Activated CD4-positive, alpha-beta T cell treated with anti-CD3 and anti-CD28 coated beads for 1 hour (primary cell): ENCODE measurements around the gene DONSON.

Experiments used
- DNase-seq: peaks from one replicate; pipeline ENCODE4 v3.0.0-alpha.2; 2020

Gene DONSON

DNA sequence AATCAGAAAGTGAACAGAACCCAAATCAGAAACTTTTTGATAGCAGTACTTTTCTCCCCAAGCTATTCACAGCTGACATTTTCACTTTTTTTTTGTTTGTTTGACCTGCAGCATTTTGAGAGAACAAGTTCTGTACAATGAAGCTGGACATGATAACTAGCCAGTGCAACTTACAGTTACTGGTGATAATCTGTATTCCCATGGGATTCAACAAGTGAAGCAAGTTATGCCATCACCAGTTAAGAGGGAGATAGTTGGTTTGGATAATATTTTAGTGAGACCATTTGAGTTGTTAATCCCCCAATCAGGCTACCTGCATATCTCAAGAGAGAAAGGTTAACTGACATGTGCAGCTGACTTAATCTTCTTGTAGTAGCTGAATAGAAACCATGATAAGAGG, 27.5 kb downstream of the DONSON start:
- no peak for DNase-seq

DNA sequence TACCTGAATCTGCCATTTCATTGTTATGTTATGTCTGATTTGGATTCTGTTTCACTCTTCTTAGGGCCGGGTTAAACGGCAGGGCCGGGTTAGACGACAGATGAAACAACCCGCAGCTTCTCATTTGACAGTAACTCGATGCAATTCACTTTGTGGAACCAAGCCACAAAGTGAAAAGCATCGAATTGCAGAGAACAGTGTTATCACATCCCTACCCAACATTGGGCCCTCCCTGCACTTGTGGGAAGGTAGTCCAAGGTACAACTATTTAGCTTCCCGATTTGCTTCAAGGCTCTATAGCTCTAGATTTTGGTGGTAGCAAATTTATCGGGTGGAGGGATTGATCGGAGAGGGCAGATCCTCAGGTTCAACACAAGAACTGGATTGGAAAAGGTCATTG, 28.7 kb downstream of the DONSON start:
- DNase-seq, result no peak

DNA sequence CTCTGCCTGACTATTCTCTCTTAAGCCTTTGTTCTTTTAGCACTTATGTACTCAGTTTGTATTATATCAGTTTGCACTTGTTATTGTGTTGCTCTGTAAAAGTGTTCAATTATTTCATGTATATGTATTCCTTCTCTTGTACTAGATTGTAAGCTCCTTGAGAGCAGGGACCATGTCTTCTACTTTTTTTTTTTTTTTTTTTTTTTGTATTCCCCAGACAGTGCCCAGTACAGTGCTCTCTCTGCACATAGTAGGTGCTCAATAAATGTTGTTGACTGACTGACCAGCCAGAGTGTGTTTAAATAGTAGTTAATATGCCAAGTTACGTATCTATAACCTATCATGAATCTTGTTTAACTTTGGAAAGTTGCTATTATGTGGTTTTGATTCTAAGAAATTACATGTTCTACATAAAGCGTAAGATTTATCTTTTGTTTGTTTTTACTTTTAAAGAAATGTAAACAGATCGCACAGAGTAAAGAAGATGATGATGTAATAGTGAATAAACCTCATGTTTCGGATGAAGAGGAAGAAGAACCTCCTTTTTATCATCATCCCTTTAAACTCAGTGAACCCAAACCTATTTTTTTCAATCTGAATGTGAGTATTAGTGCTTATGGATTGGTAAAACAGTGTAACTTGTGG, 29.6 kb downstream of the DONSON start:
- no peak for DNase-seq

DNA sequence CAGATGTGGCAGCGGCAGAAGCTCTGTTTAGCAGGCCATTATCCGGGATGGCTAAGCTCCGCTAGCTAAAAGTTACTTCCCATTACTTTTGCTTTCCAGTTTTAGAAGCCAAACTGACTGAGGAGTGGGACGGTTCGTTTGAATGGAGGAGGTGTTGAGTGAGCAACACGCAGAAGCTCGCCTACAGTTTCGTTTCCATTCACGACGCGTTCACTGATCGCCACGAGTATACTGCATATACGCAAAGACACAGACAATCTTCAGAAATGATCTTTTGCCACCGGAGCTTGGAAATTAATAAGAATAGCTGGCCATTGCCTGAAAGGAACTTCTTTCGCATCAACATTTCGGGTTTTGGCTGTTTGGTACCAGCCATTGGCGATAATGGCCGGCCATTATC, 31.0 kb downstream of the DONSON start:
- no peak for DNase-seq

DNA sequence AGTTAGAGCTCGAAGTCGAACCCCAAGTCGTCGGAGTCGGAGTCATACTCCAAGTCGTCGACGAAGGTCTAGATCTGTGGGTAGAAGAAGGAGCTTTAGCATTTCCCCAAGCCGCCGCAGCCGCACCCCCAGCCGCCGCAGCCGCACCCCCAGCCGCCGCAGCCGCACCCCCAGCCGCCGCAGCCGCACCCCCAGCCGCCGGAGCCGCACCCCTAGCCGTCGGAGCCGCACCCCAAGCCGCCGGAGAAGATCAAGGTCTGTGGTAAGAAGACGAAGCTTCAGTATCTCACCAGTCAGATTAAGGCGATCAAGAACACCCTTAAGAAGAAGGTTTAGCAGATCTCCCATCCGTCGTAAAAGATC, 33.5 kb downstream of the DONSON start:
- DNase-seq, result no peak

DNA sequence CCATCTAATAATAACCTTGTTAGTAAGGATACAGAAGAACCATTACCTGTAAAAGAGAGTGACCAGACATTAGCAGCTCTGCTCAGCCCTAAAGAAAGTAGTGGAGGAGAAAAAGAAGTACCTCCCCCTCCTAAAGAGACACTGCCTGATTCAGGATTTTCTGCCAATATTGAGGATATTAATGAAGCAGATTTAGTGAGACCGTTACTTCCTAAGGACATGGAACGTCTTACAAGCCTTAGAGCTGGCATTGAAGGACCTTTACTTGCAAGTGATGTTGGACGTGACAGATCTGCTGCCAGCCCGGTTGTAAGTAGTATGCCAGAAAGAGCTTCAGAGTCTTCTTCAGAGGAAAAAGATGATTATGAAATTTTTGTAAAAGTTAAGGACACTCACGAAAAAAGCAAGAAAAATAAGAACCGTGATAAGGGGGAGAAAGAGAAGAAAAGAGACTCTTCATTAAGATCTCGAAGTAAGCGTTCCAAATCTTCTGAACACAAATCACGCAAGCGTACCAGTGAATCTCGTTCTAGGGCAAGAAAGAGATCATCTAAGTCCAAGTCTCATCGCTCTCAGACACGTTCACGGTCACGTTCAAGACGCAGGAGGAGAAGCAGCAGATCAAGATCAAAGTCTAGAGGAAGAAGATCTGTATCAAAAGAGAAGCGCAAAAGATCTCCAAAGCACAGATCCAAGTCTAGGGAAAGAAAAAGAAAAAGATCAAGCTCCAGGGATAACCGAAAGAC, 34.1 kb downstream of the DONSON start:
- DNase-seq, result no peak

DNA sequence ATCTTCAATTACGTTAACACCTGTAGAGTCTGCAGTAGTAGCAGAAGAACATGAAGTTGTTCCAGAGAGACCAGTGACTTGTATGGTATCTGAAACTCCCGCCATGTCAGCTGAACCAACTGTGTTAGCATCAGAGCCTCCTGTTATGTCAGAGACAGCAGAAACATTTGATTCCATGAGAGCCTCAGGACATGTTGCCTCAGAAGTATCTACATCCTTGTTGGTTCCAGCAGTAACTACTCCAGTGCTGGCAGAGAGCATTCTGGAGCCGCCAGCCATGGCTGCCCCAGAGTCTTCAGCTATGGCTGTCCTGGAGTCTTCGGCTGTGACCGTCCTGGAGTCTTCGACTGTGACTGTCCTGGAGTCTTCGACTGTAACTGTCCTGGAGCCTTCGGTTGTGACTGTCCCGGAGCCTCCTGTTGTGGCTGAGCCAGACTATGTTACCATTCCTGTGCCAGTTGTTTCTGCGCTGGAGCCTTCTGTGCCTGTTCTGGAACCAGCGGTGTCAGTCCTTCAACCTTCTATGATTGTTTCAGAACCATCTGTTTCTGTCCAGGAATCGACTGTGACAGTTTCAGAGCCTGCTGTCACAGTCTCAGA, 35.4 kb downstream of the DONSON start:
- no peak for DNase-seq

DNA sequence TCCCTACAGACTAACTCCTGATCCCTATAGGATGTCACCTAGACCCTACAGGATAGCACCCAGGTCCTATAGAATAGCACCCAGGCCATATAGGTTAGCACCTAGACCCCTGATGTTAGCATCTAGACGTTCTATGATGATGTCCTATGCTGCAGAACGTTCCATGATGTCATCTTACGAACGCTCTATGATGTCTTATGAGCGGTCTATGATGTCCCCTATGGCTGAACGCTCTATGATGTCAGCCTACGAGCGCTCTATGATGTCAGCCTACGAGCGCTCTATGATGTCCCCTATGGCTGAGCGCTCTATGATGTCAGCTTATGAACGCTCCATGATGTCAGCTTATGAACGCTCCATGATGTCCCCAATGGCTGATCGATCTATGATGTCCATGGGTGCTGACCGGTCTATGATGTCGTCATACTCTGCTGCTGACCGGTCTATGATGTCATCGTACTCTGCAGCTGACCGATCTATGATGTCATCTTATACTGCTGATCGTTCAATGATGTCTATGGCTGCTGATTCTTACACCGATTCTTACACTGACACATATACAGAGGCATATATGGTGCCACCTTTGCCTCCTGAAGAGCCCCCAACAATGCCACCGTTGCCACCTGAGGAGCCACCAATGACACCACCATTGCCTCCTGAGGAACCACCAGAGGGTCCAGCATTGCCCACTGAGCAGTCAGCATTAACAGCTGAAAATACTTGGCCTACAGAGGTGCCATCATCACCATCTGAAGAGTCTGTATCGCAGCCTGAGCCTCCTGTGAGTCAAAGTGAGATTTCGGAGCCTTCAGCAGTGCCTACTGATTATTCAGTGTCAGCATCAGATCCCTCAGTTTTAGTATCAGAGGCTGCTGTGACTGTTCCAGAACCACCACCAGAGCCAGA, 36.1 kb downstream of the DONSON start:
- no peak for DNase-seq

DNA sequence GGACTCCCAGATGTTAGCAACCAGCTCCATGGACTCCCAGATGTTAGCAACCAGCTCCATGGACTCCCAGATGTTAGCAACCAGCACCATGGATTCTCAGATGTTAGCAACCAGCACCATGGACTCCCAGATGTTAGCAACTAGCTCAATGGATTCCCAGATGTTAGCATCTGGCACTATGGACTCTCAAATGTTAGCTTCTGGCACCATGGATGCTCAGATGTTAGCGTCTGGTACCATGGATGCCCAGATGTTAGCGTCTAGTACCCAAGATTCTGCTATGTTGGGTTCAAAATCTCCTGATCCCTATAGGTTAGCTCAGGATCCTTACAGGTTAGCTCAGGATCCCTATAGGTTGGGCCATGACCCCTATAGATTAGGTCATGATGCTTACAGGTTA, 36.8 kb downstream of the DONSON start:
- DNase-seq, result no peak

DNA sequence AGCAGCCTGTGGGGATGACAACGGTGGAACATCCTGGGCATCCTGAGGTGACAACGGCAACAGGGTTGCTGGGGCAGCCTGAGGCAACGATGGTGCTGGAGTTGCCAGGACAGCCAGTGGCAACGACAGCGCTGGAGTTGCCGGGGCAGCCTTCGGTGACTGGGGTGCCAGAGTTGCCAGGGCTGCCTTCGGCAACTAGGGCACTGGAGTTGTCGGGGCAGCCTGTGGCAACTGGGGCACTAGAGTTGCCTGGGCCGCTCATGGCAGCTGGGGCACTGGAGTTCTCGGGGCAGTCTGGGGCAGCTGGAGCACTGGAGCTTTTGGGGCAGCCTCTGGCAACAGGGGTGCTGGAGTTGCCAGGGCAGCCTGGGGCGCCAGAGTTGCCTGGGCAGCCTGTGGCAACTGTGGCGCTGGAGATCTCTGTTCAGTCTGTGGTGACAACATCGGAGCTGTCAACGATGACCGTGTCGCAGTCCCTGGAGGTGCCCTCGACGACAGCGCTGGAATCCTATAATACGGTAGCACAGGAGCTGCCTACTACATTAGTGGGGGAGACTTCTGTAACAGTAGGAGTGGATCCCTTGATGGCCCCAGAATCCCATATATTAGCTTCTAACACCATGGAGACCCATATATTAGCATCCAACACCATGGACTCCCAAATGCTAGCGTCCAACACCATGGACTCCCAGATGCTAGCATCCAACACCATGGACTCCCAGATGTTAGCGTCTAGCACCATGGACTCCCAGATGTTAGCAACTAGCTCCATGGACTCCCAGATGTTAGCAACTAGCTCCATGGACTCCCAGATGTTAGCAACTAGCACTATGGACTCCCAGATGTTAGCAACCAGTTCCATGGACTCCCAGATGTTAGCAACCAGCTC, 37.5 kb downstream of the DONSON start:
- DNase-seq, result no peak

DNA sequence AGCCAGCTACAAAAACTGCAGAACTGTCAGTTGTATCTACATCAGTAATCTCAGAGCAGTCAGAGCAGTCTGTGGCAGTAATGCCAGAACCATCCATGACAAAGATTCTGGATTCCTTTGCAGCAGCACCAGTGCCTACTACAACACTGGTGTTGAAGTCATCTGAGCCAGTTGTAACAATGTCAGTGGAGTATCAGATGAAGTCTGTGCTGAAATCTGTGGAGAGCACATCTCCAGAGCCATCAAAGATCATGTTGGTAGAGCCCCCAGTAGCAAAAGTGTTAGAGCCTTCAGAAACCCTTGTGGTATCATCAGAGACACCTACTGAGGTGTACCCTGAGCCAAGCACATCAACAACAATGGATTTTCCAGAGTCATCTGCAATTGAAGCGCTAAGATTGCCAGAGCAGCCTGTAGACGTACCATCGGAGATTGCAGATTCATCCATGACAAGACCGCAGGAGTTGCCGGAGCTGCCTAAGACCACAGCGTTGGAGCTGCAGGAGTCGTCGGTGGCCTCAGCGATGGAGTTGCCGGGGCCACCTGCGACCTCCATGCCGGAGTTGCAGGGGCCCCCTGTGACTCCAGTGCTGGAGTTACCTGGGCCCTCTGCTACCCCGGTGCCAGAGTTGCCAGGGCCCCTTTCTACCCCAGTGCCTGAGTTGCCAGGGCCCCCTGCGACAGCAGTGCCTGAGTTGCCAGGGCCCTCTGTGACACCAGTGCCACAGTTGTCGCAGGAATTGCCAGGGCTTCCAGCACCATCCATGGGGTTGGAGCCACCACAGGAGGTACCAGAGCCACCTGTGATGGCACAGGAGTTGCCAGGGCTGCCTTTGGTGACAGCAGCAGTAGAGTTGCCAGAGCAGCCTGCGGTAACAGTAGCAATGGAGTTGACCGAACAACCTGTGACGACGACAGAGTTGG, 38.4 kb downstream of the DONSON start:
- no peak for DNase-seq

DNA sequence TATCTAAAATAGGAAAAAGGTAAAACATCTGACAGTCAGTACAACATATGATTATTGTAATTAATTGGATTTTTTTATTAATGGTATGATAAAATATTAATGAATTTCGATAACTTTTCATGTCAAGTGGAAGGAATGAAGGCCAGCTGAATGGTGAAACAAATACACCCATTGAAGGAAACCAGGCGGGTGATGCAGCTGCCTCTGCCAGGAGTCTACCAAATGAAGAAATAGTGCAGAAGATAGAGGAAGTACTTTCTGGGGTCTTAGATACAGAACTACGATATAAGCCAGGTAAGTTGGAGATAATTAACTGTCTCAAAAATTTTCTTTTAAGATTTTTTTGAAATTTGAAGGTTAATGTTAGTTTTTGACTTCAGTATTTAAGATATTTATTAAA, 42.4 kb downstream of the DONSON start:
- DNase-seq, result no peak

DNA sequence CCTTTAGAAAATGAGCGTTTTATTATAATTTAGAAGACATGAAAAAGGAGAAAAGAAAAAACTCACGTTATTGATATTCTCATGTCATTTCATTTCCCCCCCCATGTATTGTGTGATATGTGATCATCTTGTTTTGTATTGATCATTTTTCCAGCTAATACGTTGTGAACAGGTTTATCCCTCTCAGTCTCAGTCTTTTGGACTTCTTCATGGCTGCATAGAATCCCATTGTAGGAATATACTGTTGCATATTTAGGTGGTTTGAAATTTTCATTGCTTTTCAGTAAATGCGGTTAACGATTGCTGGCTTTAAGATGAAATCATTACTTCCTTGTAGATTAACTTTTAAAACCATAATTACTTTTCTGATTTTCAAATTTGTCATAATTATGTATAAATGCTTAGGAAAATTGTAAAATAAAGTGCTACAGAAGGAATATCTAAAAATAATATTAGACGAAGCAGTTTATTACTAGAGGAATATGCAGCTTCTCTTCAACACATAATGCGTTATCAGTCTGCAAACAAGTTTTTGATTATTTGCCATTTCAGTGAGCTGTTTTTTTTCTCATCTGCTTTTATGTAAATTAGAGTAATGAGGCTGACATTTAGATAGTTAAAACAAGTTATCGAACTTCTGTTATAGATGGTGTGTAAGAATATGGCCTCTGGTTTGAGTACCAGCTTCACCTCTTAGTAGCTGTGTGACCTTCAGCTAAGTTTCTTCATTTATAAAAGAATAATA, 43.9 kb downstream of the DONSON start:
- DNase-seq, result no peak

DNA sequence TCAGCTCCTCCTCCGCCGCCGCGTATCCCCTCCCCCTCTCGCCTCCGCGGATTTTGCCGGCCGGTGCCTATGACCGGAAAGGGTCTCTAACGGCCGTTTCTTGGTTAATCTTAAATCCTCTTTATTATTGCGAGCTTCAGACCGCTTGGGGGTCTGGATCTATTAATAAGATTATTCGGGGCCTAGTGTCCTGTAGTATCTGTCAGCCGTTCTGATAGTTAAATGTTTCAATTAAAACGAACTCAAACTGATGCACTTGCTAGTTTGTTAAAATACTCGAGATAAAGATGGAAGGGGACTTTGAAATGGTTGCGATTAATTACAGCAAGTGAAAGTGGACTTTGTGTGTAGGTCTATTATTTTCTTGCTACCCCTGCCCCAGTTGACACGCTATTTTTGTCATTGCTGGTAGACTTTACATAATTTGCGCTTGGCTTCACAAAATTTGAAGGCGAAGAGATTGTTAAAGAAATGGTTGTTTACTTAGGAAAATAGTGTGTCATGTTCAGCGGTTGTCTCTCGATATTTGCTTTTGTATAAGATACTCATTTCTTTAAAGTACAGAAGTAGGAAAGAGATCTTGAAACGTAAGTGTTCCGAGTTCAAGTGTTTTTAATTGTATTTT, 44.9 kb downstream of the DONSON start:
- peak; percentile 40 for DNase-seq

DNA sequence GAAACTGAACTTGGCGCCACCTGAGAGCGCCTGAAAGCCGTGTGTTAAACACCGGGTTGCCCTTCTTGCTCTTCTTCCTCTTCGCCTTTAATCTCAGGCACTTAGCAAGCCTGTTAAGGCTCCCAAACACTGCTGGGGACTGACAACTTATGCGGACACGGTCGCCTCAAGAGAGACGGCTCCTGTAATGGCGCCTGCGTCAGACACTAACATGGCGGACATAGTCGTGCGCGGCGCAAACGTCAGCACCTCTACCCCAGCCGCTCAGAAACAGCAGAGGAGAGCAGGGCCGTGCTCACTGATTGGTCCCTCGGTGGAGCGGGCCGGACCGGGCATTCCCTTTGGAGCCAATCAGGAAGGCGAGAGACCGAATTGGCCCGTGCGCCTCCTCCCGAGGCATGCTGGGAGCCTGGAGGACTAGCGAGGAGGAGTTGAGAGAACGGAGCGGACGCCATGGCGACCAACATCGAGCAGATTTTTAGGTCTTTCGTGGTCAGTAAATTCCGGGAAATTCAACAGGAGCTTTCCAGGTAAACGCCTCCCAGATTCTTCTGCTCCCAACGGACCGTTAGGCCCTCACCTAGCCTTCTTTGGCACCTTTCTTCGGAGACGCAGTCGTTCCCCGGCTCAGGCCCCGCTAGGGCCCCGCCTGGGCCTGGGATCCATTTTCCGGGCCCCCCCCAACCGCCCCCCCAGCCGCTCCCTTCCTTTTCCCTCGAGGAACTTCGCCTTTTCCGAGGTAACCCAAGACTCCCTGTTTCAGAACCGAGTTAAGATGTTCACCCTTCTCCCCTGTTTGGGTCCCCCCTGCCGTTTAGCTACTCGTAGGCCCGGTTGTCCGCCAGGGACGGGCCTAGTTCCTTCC, 45.6 kb downstream of the DONSON start, which contains the start of gene SON:
Gene SON (plus strand): TSS at position 399 of the 865 bp plus-strand sequence. CDS start 55 bp downstream, at position 454.
- DNase-seq, result peak; percentile 96

DNA sequence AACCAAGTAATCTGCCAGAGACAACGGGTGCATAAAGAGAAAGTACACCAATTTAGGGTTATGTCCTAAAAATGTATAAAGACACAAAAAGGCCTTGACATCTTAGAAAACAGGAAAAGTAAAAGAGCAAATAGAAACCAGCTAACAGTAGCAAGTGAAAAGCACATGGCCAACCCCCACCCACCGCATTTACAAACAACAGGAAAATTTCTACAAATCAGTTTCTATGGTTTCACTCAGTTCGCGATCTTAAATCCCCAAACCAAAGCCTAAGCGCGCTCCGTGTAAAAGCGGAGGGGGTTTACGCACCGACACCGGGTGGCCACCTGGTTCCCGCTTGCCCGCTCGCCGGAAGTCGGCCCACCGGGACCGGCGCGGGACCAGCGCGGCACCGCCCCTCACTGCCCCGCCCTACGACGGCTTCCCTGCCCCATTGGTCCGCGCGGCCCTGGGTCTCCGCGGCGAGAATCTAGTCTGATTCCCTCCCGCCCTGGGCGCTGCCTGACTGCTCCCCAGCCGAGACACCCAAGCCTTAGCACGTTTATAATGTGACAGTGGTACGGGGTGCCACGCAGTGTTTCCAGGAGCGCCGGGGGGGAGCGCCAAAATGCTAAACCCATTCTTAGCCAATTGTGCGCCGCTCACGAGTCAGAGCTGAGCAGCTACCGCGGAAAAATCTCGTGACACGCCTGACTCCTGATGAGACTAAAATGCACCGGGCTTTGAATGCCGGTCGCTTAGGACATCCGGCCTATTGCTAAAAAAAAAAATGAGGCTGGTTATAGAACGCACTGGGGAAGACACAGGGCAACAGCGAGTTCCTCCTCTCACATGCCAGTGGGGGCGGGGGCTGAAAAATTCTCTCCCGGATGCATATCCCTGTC, 46.5 kb downstream of the DONSON start, which contains the start of gene GART:
Gene GART (minus strand): TSS at position 362 of the 884 bp plus-strand sequence. CDS start 2,802 bp downstream, outside the sequence.
- peak; percentile 69 for DNase-seq

DNA sequence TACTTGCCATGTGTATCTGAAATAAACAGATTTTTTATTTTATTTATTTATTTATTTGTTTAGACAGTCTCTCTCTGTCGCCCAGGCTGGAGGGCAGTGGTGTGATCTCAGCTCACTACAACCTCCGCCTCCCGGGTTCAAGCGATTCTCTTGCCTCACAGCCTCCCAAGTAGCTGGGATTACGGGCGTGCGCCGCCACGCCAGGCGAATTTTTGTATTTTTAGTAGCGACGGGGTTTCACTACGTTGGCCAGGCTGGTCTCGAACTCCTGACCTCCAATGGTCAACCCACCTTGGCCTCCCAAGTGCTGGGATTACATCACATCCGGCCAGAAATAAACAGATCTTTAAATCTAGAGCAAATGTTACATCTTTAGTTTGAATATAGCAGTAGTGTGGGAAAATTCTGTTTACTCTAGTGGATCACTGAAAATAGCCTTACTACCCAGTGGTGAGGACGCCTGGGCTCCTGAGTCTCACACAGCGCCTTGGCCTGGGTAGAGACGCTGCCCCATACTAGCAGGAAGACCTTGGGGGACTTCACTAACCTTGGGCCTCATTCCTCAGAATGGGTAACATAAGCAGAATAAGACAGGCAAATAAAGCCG, 47.3 kb downstream of the DONSON start:
- DNase-seq, result no peak
